Measurements from ENCODE around the gene MPV17L2. TPM values are rescaled to one million over a fixed set of nuclear protein-coding genes. Genes with fewer than 3 reads are reported as not detected.
"Not testable (repeated sequence)": the region's sequence is repeated elsewhere in the genome, so short reads cannot be mapped to it uniquely, and the experiment has no call there.

Gene MPV17L2
- total RNA-seq, 6 experiments from 2014 or later: 9.7 to 14.9 (median 13.1) TPM

DNA sequence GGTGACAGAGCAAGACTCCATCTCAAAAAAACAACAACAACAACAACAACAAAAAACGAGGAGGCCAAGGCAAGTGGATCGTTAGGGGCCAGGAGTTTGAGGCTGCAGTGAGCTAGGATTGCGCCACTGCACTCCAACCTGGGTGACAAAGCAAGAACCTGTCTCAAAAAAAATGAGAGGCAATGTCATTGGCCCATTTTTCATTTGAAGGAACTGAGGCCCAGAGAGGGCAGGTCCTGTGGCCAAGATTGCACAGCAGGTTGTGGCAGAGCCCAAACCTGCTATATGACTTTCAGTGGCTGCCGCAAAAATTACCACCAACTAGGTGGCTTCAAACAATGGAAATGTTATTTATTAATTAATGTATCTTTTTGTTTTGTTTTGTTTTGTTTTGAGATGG is 34.6 kb upstream of the MPV17L2 start:
- Mint-ChIP-seq H3K36me3 (ENCODE audit: low read depth) (peaks cover 12% of the 10 kb centered on the region), H3K4me1 (ENCODE audit: low read depth) (peaks cover 21% of the 10 kb centered on the region), H3K27me3 (ENCODE audit: insufficient read depth) (peaks cover 4% of the 10 kb centered on the region), H3K27ac (no peak overlapping the region), H3K4me3 (no peak overlapping the region), H3K9me3 (no peaks in the 10 kb centered on the region)
- no peak for DNase-seq
- TF ChIP-seq CTCF (IDR thresholded peaks at IDR 0.05): no peak

DNA sequence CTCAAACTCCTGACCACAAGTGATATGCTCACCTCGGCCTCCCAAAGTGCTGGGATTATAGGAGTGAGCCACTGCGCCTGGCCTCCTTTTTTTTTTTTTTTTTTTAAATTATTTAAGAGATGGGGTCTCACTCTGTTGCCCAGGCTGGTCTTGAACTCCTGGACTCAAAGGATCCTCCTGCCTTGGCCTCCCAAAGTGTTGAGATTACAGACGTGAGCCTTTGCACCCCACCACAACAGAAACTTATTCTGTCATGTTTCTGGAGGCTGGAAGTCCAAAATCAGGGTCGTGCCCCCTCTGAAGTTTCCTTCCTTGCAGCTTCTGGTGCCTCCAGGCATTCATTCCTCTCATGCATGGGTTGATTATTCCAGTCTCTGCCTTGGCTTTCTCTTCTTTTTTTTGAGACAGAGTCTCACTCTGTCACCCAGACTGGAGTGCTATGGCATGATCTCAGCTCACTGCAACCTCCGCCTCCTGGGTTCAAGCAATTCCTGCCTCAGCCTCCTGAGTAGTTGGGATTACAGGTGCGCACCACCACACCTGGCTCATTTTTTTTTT is 33.9 kb upstream of the MPV17L2 start:
- not testable (repeated sequence) for DNase-seq; H3K27me3 Mint-ChIP-seq (ENCODE audit: insufficient read depth); H3K9me3 Mint-ChIP-seq; H3K4me3 Mint-ChIP-seq
- Mint-ChIP-seq H3K36me3 (ENCODE audit: low read depth) (peaks cover 14% of the 10 kb centered on the region), H3K4me1 (ENCODE audit: low read depth) (peaks cover 17% of the 10 kb centered on the region), H3K27ac (peak overlapping the region; percentile 45; the same call in 1 of the 2 replicates)

DNA sequence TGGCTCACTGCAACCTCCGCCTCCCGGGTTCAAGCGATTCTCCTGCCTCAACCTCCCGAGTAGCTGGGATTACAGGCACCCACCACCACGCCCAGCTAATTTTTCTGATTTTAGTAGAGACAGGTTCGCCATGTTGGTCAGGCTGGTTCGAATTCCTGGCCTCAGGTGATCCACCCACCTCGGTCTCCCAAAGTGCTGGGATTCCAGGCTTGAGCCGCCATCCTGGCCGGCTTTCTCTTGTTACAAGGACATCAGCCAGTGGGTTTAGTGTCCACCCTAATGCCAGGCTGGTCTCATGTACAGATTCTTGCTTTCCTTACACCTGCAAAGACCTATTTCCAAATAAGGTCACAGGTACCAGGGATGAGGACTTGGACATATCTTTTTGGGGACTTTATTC is 33.2 kb upstream of the MPV17L2 start:
- Mint-ChIP-seq H3K27me3 (ENCODE audit: insufficient read depth) (no peaks in the 10 kb centered on the region), H3K4me3 (no peak overlapping the region), H3K4me1 (ENCODE audit: low read depth) (peaks cover 12% of the 10 kb centered on the region; the same call in 1 of the 2 replicates), H3K36me3 (ENCODE audit: low read depth) (peaks cover 14% of the 10 kb centered on the region), H3K27ac (no peak overlapping the region), H3K9me3 (no peaks in the 10 kb centered on the region)
- no peak for TF ChIP-seq CTCF (IDR thresholded peaks at IDR 0.05)
- DNase-seq: no peak

GRCh38 chr19:18160493-18160970 is 32.5 kb upstream of the MPV17L2 start:
- H3K27me3 Mint-ChIP-seq (ENCODE audit: insufficient read depth): no peaks in the 10 kb centered on the region
- peaks cover 12% of the 10 kb centered on the region; the same call in 1 of the 2 replicates for H3K4me1 Mint-ChIP-seq (ENCODE audit: low read depth)
- DNase-seq: no peak
- H3K36me3 Mint-ChIP-seq (ENCODE audit: low read depth): peaks cover 14% of the 10 kb centered on the region
- no peak overlapping the region; the same call in 1 of the 2 replicates for H3K27ac Mint-ChIP-seq
- no peak for TF ChIP-seq CTCF (IDR thresholded peaks at IDR 0.05)
- no peaks in the 10 kb centered on the region for H3K9me3 Mint-ChIP-seq
- H3K4me3 Mint-ChIP-seq: no peak overlapping the region; the same call in 1 of the 2 replicates

DNA sequence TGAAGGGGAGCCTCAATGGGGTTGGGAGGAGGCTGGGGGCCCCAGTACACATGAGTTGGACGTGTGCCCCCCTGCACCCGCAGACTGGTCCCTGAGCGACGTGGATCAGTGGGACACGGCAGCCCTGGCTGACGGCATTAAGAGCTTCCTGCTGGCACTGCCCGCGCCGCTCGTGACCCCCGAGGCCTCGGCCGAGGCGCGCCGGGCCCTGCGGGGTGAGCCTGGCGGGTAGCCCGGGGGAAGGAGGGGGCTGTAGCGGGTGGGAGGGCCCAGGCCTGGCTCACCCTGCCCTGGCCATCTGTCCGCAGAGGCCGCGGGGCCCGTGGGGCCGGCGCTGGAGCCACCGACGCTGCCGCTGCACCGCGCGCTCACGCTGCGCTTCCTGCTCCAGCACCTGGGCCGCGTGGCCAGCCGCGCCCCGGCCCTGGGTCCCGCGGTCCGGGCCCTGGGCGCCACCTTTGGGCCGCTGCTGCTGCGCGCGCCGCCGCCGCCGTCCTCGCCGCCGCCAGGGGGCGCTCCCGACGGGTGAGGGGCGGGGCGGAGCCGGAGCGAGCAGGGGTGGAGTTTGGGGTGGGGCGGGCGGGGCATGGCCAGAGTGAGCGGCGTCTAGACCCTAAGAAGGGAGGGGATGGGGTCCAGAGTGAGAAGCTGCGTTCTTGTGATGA is 31.9 kb upstream of the MPV17L2 start:
- Mint-ChIP-seq H3K27me3 (ENCODE audit: insufficient read depth) (no peaks in the 10 kb centered on the region), H3K27ac (no peak overlapping the region), H3K4me1 (ENCODE audit: low read depth) (peaks cover 11% of the 10 kb centered on the region; the same call in 1 of the 2 replicates), H3K9me3 (no peaks in the 10 kb centered on the region), H3K4me3 (no peak overlapping the region), H3K36me3 (ENCODE audit: low read depth) (peaks cover 18% of the 10 kb centered on the region)
- peak; percentile 21 for DNase-seq
- TF ChIP-seq CTCF (IDR thresholded peaks at IDR 0.05): peak; percentile 78

- DNase-seq: no peak
- TF ChIP-seq CTCF (IDR thresholded peaks at IDR 0.05): peak; percentile 16; the same call in 1 of the 2 replicates
- H3K27me3 Mint-ChIP-seq (ENCODE audit: insufficient read depth): no peaks in the 10 kb centered on the region
- H3K36me3 Mint-ChIP-seq (ENCODE audit: low read depth): peaks cover 15% of the 10 kb centered on the region
- peaks cover 6% of the 10 kb centered on the region; the same call in 1 of the 2 replicates for H3K4me1 Mint-ChIP-seq (ENCODE audit: low read depth)
- H3K27ac Mint-ChIP-seq: no peak overlapping the region
- H3K4me3 Mint-ChIP-seq: no peak overlapping the region
- H3K9me3 Mint-ChIP-seq: no peaks in the 10 kb centered on the region
Observed at GRCh38 chr19:18161636-18162002, 31.4 kb upstream of the MPV17L2 start.

All from HFFc6 (cell line).